NT2/D1 (cell line): ENCODE results near the gene SH2D3C.

Experiments
- DNase-seq: peaks from one replicate; pipeline ENCODE4 v3.0.0-alpha.2; 2011; ENCODE audit warnings: low read depth, low spot score
- H3K27me3 ChIP-seq: 2 replicates; pipeline ENCODE4 v1.6.0; 2011; ENCODE audit warnings: mild to moderate bottlenecking; ENCODE audit not compliant: insufficient read length, insufficient read depth
- H3K36me3 ChIP-seq: 2 replicates; pipeline ENCODE4 v1.6.1; 2011; ENCODE audit warnings: mild to moderate bottlenecking, low read length, mixed read lengths; ENCODE audit not compliant: insufficient read depth, insufficient read length
- H3K4me1 ChIP-seq: 2 replicates; pipeline ENCODE4 v1.5.1; 2011; ENCODE audit not compliant: insufficient read depth, insufficient read length
- H3K4me3 ChIP-seq: 2 replicates; pipeline ENCODE4 v1.5.1; 2011; ENCODE audit warnings: low read depth; ENCODE audit not compliant: insufficient read length
- H3K9ac ChIP-seq: 2 replicates; pipeline ENCODE4 v1.6.0; 2011; ENCODE audit warnings: low read depth; ENCODE audit not compliant: insufficient read length
- H3K9me3 ChIP-seq: 2 replicates; pipeline ENCODE4 v1.5.1; 2011; ENCODE audit warnings: mild to moderate bottlenecking, low read length; ENCODE audit not compliant: insufficient read depth
- SUZ12 ChIP-seq: IDR thresholded peaks from 2 replicates; pipeline ENCODE4 v1.6.1; 2011; ENCODE audit not compliant: insufficient read length, insufficient read depth; ENCODE audit errors: extremely low read depth
- YY1 ChIP-seq: IDR thresholded peaks from 2 replicates; pipeline ENCODE4 v1.6.1; 2011; ENCODE audit not compliant: insufficient read length, insufficient read depth
- ZNF274 ChIP-seq: IDR thresholded peaks from 2 replicates; pipeline ENCODE4 v1.6.1; 2011; ENCODE audit warnings: mild to moderate bottlenecking, low read depth, low read length

Gene SH2D3C

DNA sequence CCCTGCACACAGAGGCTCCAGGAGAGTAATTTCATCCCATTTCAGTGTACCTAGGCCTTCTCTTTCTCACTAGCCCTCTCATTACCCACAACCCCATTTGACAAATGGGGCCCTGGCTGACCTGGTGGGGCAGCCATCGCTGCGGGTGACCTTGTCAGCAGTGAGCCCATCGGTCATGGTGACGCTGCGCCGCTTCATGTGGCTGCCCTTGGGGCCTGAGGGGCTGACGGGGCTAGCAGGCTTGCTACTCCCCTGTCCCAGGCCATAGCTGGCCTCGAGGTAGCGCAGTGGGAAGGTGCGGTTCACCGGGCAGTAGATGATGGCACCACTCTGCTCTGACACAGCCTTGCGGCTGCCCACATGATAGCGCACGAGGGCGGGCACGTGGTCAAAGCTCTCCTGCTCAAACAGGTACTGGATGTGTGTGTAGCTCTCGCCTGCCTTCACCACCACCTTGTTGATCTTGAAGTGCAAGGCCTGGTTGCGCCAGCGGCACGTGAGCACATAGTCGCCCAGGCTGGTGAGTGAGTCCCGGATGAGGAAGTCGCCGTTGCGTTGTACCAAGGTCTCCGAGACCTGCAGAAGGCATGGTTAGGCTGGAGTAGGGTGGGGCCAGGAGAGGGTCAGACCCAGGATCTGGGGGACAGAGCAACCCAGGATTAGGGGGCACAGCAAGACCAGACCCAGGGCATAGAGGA is 29.2 kb downstream of the SH2D3C start:
- no peak overlapping the region for H3K4me3 ChIP-seq
- peaks cover 43% of the 10 kb centered on the region for H3K36me3 ChIP-seq
- peaks cover 2% of the 10 kb centered on the region for H3K4me1 ChIP-seq
- peaks cover 31% of the 10 kb centered on the region for H3K27me3 ChIP-seq
- no peak for TF ChIP-seq SUZ12
- no peak for TF ChIP-seq YY1
- TF ChIP-seq ZNF274 = no peak
- H3K9me3 ChIP-seq = no peaks in the 10 kb centered on the region
- DNase-seq = no peak
- H3K9ac ChIP-seq = no peak overlapping the region

DNA sequence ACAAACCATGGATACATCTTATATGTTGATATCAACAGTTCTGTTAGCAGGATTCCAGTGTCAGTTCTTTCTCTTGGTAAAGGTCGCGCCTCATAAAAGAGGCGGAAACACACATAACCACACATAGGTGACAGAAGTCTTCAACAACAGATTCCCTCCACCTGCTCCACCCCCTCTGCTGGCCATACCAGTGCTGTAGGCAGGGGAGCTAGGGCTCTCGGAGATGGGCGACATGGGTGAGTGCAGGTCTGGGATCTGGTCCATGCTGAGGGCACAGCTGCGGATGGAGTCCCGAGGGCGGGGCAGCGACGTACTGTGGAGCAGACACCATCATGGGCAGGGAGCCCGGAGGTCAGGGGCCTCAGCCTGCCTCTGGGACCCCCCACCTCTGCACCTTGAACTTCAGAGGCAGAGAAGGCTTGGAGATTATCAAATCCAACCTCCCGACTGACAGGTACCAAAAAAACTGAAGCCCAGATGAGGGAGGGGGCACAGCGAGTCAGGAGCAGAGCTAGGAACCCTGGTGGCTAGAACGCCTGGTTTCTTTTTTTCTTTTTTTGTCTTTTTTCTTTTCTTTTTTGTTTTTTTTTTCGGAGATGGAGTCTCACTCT is 31.4 kb downstream of the SH2D3C start:
- Histone ChIP-seq H3K9ac (no peak overlapping the region), H3K4me1 (peaks cover 5% of the 10 kb centered on the region), H3K9me3 (no peaks in the 10 kb centered on the region), H3K4me3 (no peak overlapping the region), H3K27me3 (peaks cover 9% of the 10 kb centered on the region), H3K36me3 (peaks cover 44% of the 10 kb centered on the region)
- TF ChIP-seq YY1 (no peak), ZNF274 (no peak), SUZ12 (no peak)
- no peak for DNase-seq

DNA sequence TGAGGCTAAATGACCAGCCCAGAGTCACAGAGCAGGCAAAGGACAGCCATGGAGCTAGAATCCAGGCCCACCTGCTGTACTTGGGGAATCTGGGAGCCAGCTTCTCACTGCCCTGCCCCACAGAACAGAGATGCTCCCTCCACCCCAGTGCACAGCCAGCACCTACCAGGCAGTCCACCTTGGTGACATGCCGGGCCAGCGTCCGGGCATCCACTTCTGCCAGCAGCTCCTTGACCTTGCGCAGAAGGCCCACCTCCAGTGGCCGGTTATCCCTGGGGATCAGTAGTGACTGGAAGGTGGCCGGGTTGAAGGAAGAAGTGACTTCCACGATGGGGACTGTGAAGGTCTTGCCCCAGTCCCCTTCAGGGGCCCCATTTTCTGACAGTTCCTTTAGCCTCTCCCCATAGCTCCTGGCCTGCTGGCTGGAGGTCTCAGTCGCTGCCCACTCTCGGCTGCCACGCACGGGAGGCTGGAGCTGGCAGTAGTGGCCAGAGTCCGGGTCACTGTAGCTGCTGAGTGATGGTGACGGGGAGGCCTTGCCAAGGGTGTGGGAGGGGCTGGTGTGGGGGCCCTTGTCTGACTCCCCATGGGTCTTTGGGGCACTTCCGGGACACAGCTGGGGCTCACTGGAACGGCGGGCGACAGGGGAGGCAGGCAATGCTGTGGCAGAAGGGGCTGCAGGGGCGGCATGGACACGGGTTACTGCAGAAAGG is 33.9 kb downstream of the SH2D3C start:
- no peak for DNase-seq
- Histone ChIP-seq H3K9me3 (no peaks in the 10 kb centered on the region), H3K4me1 (peaks cover 12% of the 10 kb centered on the region), H3K27me3 (no peaks in the 10 kb centered on the region), H3K4me3 (no peak overlapping the region), H3K36me3 (peaks cover 38% of the 10 kb centered on the region), H3K9ac (no peak overlapping the region)
- TF ChIP-seq ZNF274 (no peak), SUZ12 (no peak), YY1 (no peak)

DNA sequence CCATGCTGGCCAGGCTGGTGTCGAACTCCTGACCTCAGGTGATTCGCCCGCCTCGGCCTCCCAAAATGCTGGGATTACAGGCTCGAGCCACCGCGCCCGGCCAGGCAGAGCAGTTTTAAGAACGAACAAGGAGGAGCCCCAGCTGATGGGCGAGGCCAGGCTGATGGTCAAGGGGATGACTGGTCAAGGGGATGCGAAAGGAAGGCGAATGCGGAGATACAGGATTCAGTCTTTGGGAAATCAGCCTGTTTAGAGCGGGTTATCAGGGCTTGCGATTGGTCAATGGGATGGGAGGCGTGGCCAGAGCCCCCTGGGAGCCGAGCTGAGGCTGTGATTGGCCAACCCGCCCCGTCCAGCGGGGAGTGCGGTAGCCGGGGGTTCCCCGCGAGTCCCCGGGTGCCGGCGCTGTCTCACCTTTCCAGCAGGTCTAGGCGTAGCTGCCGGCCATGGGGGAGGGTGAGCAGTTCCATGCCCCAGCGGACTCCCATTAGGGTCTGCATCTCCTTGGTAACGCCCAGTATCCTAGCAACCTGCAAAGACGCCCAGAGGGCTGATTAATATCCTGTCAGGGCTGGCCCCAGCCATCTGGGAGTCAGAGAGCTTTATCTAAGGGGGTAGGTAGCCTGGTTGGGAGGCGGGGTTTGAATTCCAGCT is 35.9 kb downstream of the SH2D3C start:
- Histone ChIP-seq H3K4me1 (peaks cover 12% of the 10 kb centered on the region), H3K36me3 (peaks cover 33% of the 10 kb centered on the region), H3K9ac (peak overlapping the region; percentile 2), H3K27me3 (no peaks in the 10 kb centered on the region), H3K4me3 (peak overlapping the region; percentile 30), H3K9me3 (no peaks in the 10 kb centered on the region)
- no peak for TF ChIP-seq ZNF274
- no peak for TF ChIP-seq SUZ12
- no peak for TF ChIP-seq YY1
- peak; percentile 77 for DNase-seq

DNA sequence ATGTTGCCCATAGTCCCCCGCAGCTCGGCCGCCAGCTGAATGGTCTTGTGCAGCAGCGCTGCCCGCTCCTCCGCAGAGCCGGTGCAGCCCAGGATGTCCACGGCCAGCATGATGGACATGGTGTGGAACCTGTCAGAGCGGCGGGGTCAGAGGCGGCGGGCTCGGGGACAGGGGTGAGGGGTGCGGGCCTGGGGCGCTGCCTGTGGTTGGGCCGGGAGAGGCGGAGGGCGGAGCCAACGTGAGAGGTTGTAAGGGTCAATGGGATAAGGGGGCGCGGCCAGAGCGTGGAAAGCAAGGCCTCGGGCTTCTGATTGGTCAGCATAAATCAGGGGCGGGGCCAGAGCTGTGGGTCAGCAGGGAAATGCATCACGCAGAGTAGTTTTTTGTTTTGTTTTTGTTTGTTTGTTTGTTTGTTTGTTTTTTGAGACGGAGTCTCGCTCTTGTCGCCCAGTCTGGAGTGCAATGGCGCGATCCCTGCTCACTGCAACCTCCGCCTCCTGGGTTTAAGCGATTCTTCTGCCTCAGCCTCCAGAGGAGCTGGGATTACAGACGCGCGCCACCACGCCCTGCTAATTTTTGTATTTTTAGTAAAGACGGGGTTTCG is 36.5 kb downstream of the SH2D3C start:
- peak overlapping the region; percentile 67 for H3K9ac ChIP-seq
- peak; percentile 83 for DNase-seq
- TF ChIP-seq YY1 (no peak), ZNF274 (no peak), SUZ12 (no peak)
- peaks cover 29% of the 10 kb centered on the region for H3K36me3 ChIP-seq
- no peaks in the 10 kb centered on the region for H3K27me3 ChIP-seq
- H3K4me1 ChIP-seq = peaks cover 12% of the 10 kb centered on the region
- peak overlapping the region; percentile 30 for H3K4me3 ChIP-seq
- no peaks in the 10 kb centered on the region for H3K9me3 ChIP-seq

DNA sequence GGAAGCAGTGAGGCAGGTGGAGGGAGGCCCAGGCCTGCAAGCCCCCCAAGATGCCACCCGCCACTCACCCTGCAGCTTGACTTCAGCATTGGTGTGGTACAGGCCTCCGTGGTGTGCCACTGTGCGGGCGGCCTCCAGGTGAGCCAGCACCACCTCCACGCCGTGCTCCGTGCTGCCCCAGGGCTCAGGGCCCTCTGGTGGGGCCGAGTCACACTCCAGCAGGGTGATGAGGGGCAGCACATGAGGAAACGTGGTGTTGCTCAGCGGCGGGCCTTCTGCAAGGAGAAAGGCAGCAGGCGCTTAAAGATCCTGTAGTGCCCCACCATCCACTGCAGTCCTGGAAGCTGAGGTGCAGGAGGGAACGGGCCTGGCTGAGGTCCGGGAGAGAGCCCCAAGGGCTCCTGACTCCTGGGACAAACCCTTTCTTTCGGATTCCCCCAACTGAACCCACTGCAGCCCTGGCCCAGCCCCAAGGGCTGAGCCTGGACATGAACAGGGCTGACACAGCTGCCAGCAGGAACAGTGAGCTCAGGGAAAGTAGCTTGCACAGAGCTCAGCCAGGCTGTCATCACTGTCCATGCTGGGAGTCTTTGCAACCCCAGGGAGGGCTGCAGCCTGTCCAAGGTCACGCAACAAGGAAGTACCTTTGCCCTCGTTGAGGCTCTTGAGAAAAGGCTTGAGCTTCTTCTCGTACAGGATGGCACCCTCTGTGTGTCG is 38.7 kb downstream of the SH2D3C start:
- Histone ChIP-seq H3K9me3 (no peaks in the 10 kb centered on the region), H3K9ac (peak overlapping the region; percentile 11), H3K4me3 (no peak overlapping the region), H3K4me1 (peaks cover 9% of the 10 kb centered on the region), H3K27me3 (no peaks in the 10 kb centered on the region), H3K36me3 (peaks cover 25% of the 10 kb centered on the region)
- no peak for TF ChIP-seq YY1
- DNase-seq = no peak
